Kidney (tissue), 14 donors: Measurements from ENCODE around the gene PRKAG2. TPM values are rescaled to one million over a fixed set of nuclear protein-coding genes. Genes with fewer than 3 reads are reported as not detected.

Experiments used
- DNase-seq, 5 donors: peaks; one replicate each; pipeline ENCODE4 v3.0.0-alpha.2; 2013 to 2020
- FAIRE-seq: peaks from 2 replicates; lab custom pipeline; 2012; peaks lifted over from hg19 to GRCh38; lab: Jason Lieb, UNC
- H3K27ac ChIP-seq, 2 donors: one replicate each; pipeline ENCODE4 v1.7.0; 2013; ENCODE audit warnings: low read depth in 2 of 2, low read length in 2 of 2, inconsistent platforms in 1 of 2
- H3K27me3 ChIP-seq: one replicate; pipeline ENCODE4 v1.7.1; 2013; ENCODE audit warnings: low read length, inconsistent platforms; ENCODE audit not compliant: control insufficient read depth, insufficient read depth
- H3K36me3 ChIP-seq, 3 donors: one replicate each; pipeline versions ENCODE4 v1.7.0 to v1.7.1; 2013; ENCODE audit warnings: low read length in 3 of 3, control low read depth in 1 of 3, inconsistent platforms in 1 of 3; ENCODE audit not compliant: insufficient read depth in 3 of 3, control insufficient read depth in 2 of 3
- H3K4me1 ChIP-seq, 3 donors: one replicate each; pipeline versions ENCODE4 v1.7.0 to v1.7.1; 2013; ENCODE audit warnings: low read length in 3 of 3, inconsistent platforms in 1 of 3, low read depth in 1 of 3; ENCODE audit not compliant: control insufficient read depth in 2 of 3, insufficient read depth in 2 of 3
- H3K4me3 ChIP-seq, 3 donors: one replicate each; pipeline versions ENCODE4 v1.7.0 to v1.8.1; 2013; ENCODE audit warnings: low read length in 3 of 3, control low read depth in 1 of 3, inconsistent platforms in 1 of 3
- H3K9ac ChIP-seq, 3 donors: one replicate each; pipeline versions ENCODE4 v1.7.0 to v1.7.1; 2013; ENCODE audit warnings: low read length in 3 of 3, control low read depth in 1 of 3, inconsistent platforms in 1 of 3
- H3K9me3 ChIP-seq, 3 donors: one replicate each; pipeline versions ENCODE4 v1.7.0 to v1.7.1; 2013; ENCODE audit warnings: low read length in 3 of 3, control low read depth in 1 of 3, inconsistent platforms in 1 of 3; ENCODE audit not compliant: control insufficient read depth in 2 of 3, insufficient read depth in 1 of 3
- intact Hi-C: fragments of 100-400 bp; cut with DNase I; formaldehyde crosslinking; loops from one replicate; pipeline ENCODE4 v1.11.1; 2022
- polyA plus RNA-seq: library from polyadenylated mRNA; stranded (reverse); fragments of 350-450 nt; fragmentation: Illumina TruSeq; extraction: RNeasy Lipid Tissue Mini Kit (QIAGEN cat#74804); gene quantifications from one replicate; pipeline ENCODE4 v1.2.3, GENCODE V29; 2014; ENCODE audit warnings: low read depth, low replicate concordance; ENCODE audit not compliant: insufficient read depth
- total RNA-seq: library from RNA; stranded (reverse); fragmentation: NEBNext Ultra II Directional; extraction: Animal tissue kit (Norgen Biotek cat#: 25700); gene quantifications from one replicate; pipeline ENCODE4 v1.2.1, GENCODE V29; 2021
- TF ChIP-seq, protein P1 (sequence below): IDR thresholded peaks from 3 replicates; pipeline ENCODE4 v1.5.1; 2012; ENCODE audit warnings: mild to moderate bottlenecking, moderate library complexity, borderline replicate concordance; ENCODE audit not compliant: insufficient read depth; ENCODE audit errors: extremely low read depth
- donor health status: control.
- donor health status: control.
- donor health status: control.
- donor health status: control.
- donor health status: control.
- donor health status: DM: yes; HTN: yes; CAD: no.
- donor health status: Normal renal cell carcinoma (clear cell type).

Gene PRKAG2
- total and polyA plus RNA-seq, 2 donors from 2014 or later, result 40.7 to 40.9 TPM

- H3K4me3 ChIP-seq, result no peak overlapping the region
- no peak for FAIRE-seq
- no peaks in the 10 kb centered on the region for H3K9me3 ChIP-seq
- H3K36me3 ChIP-seq, result no peaks in the 10 kb centered on the region
- TF ChIP-seq, protein P1, sequence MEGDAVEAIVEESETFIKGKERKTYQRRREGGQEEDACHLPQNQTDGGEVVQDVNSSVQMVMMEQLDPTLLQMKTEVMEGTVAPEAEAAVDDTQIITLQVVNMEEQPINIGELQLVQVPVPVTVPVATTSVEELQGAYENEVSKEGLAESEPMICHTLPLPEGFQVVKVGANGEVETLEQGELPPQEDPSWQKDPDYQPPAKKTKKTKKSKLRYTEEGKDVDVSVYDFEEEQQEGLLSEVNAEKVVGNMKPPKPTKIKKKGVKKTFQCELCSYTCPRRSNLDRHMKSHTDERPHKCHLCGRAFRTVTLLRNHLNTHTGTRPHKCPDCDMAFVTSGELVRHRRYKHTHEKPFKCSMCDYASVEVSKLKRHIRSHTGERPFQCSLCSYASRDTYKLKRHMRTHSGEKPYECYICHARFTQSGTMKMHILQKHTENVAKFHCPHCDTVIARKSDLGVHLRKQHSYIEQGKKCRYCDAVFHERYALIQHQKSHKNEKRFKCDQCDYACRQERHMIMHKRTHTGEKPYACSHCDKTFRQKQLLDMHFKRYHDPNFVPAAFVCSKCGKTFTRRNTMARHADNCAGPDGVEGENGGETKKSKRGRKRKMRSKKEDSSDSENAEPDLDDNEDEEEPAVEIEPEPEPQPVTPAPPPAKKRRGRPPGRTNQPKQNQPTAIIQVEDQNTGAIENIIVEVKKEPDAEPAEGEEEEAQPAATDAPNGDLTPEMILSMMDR, result no peak
- no peak overlapping the region for H3K27ac ChIP-seq
- intact Hi-C loops, result no loop called here
- DNase-seq, result no peak
- H3K4me1 ChIP-seq, result peaks cover 0 to 5% (median 0%) of the 10 kb centered on the region in 3 donors
- H3K9ac ChIP-seq, result no peak overlapping the region
- no peaks in the 10 kb centered on the region for H3K27me3 ChIP-seq
Measured at GRCh38 chr7:151854720-151855071, 22.2 kb downstream of the PRKAG2 start.

DNA sequence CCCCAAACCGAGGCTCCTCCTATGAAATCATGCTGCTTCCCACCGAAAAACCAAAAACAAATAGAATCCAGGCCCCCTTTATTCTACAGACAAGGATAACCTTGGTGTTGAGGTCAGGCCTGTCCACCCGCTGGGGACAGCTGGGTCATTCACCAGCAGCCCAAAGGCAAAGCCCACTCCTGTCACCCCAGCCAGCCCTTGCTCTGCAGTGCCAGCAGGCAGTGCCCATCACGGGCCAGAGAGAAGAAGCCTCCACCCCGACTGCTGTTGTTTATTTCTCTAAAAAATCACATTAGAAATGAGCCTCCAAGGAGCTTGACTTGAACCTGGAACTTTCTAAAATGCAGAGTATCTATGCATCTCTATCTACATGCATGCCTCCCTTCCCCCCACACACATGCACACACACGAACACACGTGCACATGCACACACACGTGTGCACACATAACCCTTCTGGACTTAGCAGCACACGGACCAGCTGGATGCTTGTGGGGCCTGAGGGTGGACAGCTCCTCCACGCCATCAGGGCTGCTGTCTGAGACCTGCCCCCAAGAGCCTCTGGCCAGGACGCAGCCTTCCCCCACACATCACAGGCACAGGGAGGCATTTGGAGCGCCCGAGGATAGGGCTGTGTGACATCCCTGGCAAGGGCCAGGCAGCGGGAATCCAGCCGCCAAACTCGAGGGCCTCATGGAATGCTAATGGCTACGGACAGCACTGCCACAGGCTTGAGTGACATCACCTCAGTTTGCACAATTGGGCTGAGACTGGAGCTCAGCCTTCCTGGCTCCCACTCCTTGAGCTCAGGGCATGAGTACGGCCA is 22.8 kb downstream of the PRKAG2 start:
- DNase-seq (peak in 3 of 5 donors; percentile 26 to 66 (median 32)), FAIRE-seq (no peak)
- no peaks in the 10 kb centered on the region for H3K9me3 ChIP-seq
- no peak overlapping the region for H3K27ac ChIP-seq
- no peak overlapping the region for H3K9ac ChIP-seq
- no peaks in the 10 kb centered on the region for H3K36me3 ChIP-seq
- peaks cover 0 to 5% (median 0%) of the 10 kb centered on the region in 3 donors for H3K4me1 ChIP-seq
- H3K27me3 ChIP-seq, result no peaks in the 10 kb centered on the region
- TF ChIP-seq, protein P1, result no peak
- intact Hi-C loops, result no loop called here
- no peak overlapping the region for H3K4me3 ChIP-seq

DNA sequence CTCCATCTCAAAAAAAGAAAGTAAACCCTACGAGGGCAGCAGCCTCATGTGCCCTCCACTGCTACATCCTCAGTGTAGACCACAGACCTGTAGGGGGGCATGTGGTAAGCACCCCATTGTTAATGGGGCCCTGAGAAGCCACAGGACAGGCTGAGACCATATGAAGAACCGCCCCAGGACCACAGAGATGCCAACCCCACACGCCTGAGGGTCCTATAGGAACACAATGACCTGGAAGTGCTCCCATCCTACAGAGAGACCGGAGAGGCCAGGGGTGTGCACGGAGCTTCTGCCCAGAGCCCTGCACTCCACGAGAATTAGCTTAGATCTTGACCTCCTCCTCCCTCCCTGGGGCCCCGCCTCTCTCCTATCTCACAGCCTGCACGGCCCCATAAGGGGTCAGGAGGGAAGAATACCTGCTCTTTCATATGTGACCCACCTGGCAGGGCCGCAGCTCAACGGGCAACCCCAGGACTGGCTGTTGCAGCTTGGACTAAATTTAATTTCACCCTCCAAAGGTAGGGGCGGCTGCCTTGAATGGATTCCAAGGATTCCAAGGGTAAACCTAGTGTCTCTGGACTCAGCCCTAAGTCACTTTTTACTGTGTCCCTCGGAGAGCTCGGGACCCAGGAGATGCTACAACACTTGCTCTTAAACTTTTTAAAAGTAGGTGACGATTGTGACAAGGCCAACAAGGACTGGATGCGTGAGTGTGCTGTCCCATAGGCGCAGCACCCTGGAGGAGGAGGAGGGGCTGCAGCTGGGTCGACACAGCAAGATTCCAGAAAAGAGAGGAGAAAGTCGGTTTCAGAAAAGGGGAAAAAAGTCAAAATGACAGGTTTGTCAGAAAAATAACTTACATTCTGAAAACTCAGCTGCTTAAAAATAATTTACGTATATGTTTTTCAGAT is 24.2 kb downstream of the PRKAG2 start:
- DNase-seq (peak in 1 of 5 donors; percentile 37), FAIRE-seq (no peak)
- TF ChIP-seq, protein P1, result no peak
- no peak overlapping the region for H3K27ac ChIP-seq
- H3K4me1 ChIP-seq, result peaks cover 0 to 5% (median 0%) of the 10 kb centered on the region in 3 donors
- H3K9ac ChIP-seq, result no peak overlapping the region
- no peak overlapping the region for H3K4me3 ChIP-seq
- intact Hi-C loops, result no loop called here
- no peaks in the 10 kb centered on the region for H3K27me3 ChIP-seq
- H3K9me3 ChIP-seq, result no peaks in the 10 kb centered on the region
- H3K36me3 ChIP-seq, result no peaks in the 10 kb centered on the region
